Calu3 (cell line): Measurements from ENCODE around the gene ABI1. TPM values are rescaled to one million over a fixed set of nuclear protein-coding genes. Genes with fewer than 3 reads are reported as not detected.

Experiments
- BruUV-seq: library from RNA; stranded (reverse); fragments of 400-500 nt; replicated peaks from 2 replicates; lab custom pipeline; 2021; lab: Mats Ljungman, UMichigan
- CTCF ChIA-PET: fragments of 300-600 bp; sonication (Branson Sonifier 250); formaldehyde crosslinking; loops from one replicate; lab custom pipeline; 2022; ENCODE audit warnings: antibody characterized with exemption; lab: Charles Lee
- DNase-seq: peaks from one replicate; pipeline ENCODE4 v3.0.0; 2022
- H3K27ac Mint-ChIP-seq: one replicate; pipeline ENCODE4 v1.8.0; 2022; ENCODE audit warnings: mixed read lengths; ENCODE audit not compliant: unreplicated experiment
- H3K27me3 Mint-ChIP-seq: one replicate; pipeline ENCODE4 v1.8.0; 2022; ENCODE audit warnings: mixed read lengths; ENCODE audit not compliant: unreplicated experiment
- H3K36me3 Mint-ChIP-seq: one replicate; pipeline ENCODE4 v1.8.0; 2022; ENCODE audit warnings: mild to moderate bottlenecking, moderate library complexity, mixed read lengths; ENCODE audit not compliant: insufficient read depth, unreplicated experiment
- H3K4me1 Mint-ChIP-seq: one replicate; pipeline ENCODE4 v1.8.0; 2022; ENCODE audit warnings: mild to moderate bottlenecking, low read depth, mixed read lengths; ENCODE audit not compliant: unreplicated experiment
- H3K4me3 Mint-ChIP-seq: one replicate; pipeline ENCODE4 v1.8.0; 2022; ENCODE audit warnings: mild to moderate bottlenecking, low read depth, moderate library complexity, mixed read lengths; ENCODE audit not compliant: unreplicated experiment
- H3K9me3 Mint-ChIP-seq: one replicate; pipeline ENCODE4 v1.8.0; 2022; ENCODE audit warnings: low read depth, mixed read lengths; ENCODE audit not compliant: unreplicated experiment
- intact Hi-C: fragments of 100-400 bp; cut with micrococcal nuclease; formaldehyde crosslinking; loops from one replicate; pipeline ENCODE4 v1.10.0; 2022; ENCODE audit not compliant: unreplicated experiment
- total RNA-seq: library from RNA; stranded (reverse); gene quantifications from 2 replicates; pipeline ENCODE4 v1.2.3, GENCODE V29; 2022
- TF ChIP-seq, protein P1 (sequence below): fragments of 200-600 bp; IDR thresholded peaks from one replicate; pipeline ENCODE4 v1.8.0; 2022; ENCODE audit warnings: antibody characterized with exemption; ENCODE audit not compliant: unreplicated experiment

Gene ABI1
- total RNA-seq, 1 experiment from 2014 or later, result 61.9 TPM

- Mint-ChIP-seq H3K36me3 (peaks cover 4% of the 10 kb centered on the region), H3K27me3 (no peaks in the 10 kb centered on the region), H3K4me1 (peaks cover 3% of the 10 kb centered on the region), H3K9me3 (no peaks in the 10 kb centered on the region), H3K27ac (no peak overlapping the region), H3K4me3 (no peak overlapping the region)
- intact Hi-C loops, result no loop called here
- no TSS peak for BruUV-seq
- TF ChIP-seq, protein P1, sequence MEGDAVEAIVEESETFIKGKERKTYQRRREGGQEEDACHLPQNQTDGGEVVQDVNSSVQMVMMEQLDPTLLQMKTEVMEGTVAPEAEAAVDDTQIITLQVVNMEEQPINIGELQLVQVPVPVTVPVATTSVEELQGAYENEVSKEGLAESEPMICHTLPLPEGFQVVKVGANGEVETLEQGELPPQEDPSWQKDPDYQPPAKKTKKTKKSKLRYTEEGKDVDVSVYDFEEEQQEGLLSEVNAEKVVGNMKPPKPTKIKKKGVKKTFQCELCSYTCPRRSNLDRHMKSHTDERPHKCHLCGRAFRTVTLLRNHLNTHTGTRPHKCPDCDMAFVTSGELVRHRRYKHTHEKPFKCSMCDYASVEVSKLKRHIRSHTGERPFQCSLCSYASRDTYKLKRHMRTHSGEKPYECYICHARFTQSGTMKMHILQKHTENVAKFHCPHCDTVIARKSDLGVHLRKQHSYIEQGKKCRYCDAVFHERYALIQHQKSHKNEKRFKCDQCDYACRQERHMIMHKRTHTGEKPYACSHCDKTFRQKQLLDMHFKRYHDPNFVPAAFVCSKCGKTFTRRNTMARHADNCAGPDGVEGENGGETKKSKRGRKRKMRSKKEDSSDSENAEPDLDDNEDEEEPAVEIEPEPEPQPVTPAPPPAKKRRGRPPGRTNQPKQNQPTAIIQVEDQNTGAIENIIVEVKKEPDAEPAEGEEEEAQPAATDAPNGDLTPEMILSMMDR, result no peak
- CTCF ChIA-PET, result interaction anchor here (0.6 kb wide), 1 partner anchor 1810 kb away, joined by 6 read pairs; no protein-coding TSS in a partner anchor
- DNase-seq, result no peak
Observed at GRCh38 chr10:26835025-26835424, 25.7 kb downstream of the ABI1 start.

GRCh38 chr10:26832960-26833359, 27.8 kb downstream of the ABI1 start:
- Mint-ChIP-seq H3K9me3 (no peaks in the 10 kb centered on the region), H3K27me3 (no peaks in the 10 kb centered on the region), H3K36me3 (no peaks in the 10 kb centered on the region), H3K4me1 (no peaks in the 10 kb centered on the region), H3K4me3 (no peak overlapping the region), H3K27ac (no peak overlapping the region)
- TF ChIP-seq, protein P1, result no peak
- intact Hi-C loops, result no loop called here
- CTCF ChIA-PET, result no interaction called here
- no peak for DNase-seq
- no TSS peak for BruUV-seq

- intact Hi-C loops, result no loop called here
- Mint-ChIP-seq H3K4me3 (no peak overlapping the region), H3K4me1 (no peaks in the 10 kb centered on the region), H3K36me3 (no peaks in the 10 kb centered on the region), H3K9me3 (no peaks in the 10 kb centered on the region), H3K27me3 (no peaks in the 10 kb centered on the region), H3K27ac (no peak overlapping the region)
- CTCF ChIA-PET, result interaction anchor here (0.6 kb wide), 1 partner anchor 28 kb away, joined by 3 read pairs; no protein-coding TSS in a partner anchor
- TF ChIP-seq, protein P1, result no peak
- BruUV-seq, result no TSS peak
- DNase-seq, result no peak
Observed at GRCh38 chr10:26831936-26832335, 28.8 kb downstream of the ABI1 start.

- H3K36me3 Mint-ChIP-seq, result no peaks in the 10 kb centered on the region
- TF ChIP-seq, protein P1, result no peak
Observed at GRCh38 chr10:26829810-26830515, 30.8 kb downstream of the ABI1 start.

More at GRCh38 chr10:26829810-26830515, 30.8 kb downstream of the ABI1 start:
- no peaks in the 10 kb centered on the region for H3K27me3 Mint-ChIP-seq
- DNase-seq, result no peak
- H3K27ac Mint-ChIP-seq, result no peak overlapping the region
- no peaks in the 10 kb centered on the region for H3K9me3 Mint-ChIP-seq
- intact Hi-C loops, result no loop called here
- H3K4me1 Mint-ChIP-seq, result no peaks in the 10 kb centered on the region
- H3K4me3 Mint-ChIP-seq, result no peak overlapping the region
- no TSS peak for BruUV-seq
- CTCF ChIA-PET, result no interaction called here
